AG04450 (cell line): ENCODE measurements around the gene ITIH5. TPM values are rescaled to one million over a fixed set of nuclear protein-coding genes. Genes with fewer than 3 reads are reported as not detected.

Experiments
- CTCF ChIA-PET: fragments of 300-600, 350-600 bp; formaldehyde crosslinking; extraction: SDS; loops from one replicate; lab custom pipeline; 2022; ENCODE audit warnings: antibody characterized with exemption, inconsistent platforms; lab: Charles Lee
- POLR2A ChIA-PET: fragments of 350-600 bp; formaldehyde crosslinking; extraction: SDS; loops from one replicate; lab custom pipeline; 2021; ENCODE audit warnings: antibody characterized with exemption, inconsistent platforms; lab: Yijun Ruan, JAX
- DNase-seq: peaks from one replicate; pipeline ENCODE4 v3.0.0-alpha.2; 2011; ENCODE audit warnings: low read depth, low spot score
- H3K27ac ChIP-seq: one replicate; pipeline ENCODE4 v1.5.1; 2012; ENCODE audit warnings: low read depth, low read length, control low read depth
- H3K27me3 ChIP-seq: one replicate; pipeline ENCODE4 v1.6.0; 2012; ENCODE audit warnings: low read length; ENCODE audit not compliant: control insufficient read depth, insufficient read depth
- H3K4me3 ChIP-seq: 2 replicates; pipeline ENCODE4 v1.5.1; 2011; ENCODE audit warnings: mild to moderate bottlenecking, low read depth, low read length, control low read depth
- H3K9me3 ChIP-seq: 2 replicates; pipeline ENCODE4 v1.5.1; 2012; ENCODE audit warnings: low read length; ENCODE audit not compliant: control insufficient read depth, insufficient read depth
- CTCF ChIP-seq: IDR thresholded peaks from 2 replicates; pipeline ENCODE4 v1.5.1; 2011; ENCODE audit warnings: low read depth, low read length, control low read depth, inconsistent platforms
- polyA plus RNA-seq: library from polyadenylated mRNA; depleted of rRNA; stranded (reverse); fragments of >200 nt; gene quantifications from 2 replicates; pipeline ENCODE4 v1.2.3, GENCODE V29; 2011

Gene ITIH5
- polyA plus RNA-seq, 1 experiment: 0.11 TPM

- ChIA-PET POLR2A (no interaction called here), CTCF (no interaction called here)
Measured at GRCh38 chr10:7598771-7599170, 68.0 kb downstream of the ITIH5 start.

GRCh38 chr10:7596356-7596755, 70.4 kb downstream of the ITIH5 start:
- Histone ChIP-seq H3K9me3 (peaks cover 12% of the 10 kb centered on the region; the same call in 1 of the 2 replicates), H3K27me3 (no peaks in the 10 kb centered on the region), H3K27ac (no peak overlapping the region), H3K4me3 (no peak overlapping the region)
- DNase-seq: no peak
- no peak for TF ChIP-seq CTCF
- ChIA-PET CTCF (interaction anchor here (1.1 kb wide), 1 partner anchor 71 kb away, joined by 3 read pairs; no protein-coding TSS in a partner anchor), POLR2A (no interaction called here)

More at GRCh38 chr10:7598771-7599170, 68.0 kb downstream of the ITIH5 start:
- H3K9me3 ChIP-seq: peaks cover 8% of the 10 kb centered on the region; the same call in 1 of the 2 replicates
- H3K4me3 ChIP-seq: no peak overlapping the region
- DNase-seq: no peak
- TF ChIP-seq CTCF: no peak
- H3K27ac ChIP-seq: no peak overlapping the region
- H3K27me3 ChIP-seq: no peaks in the 10 kb centered on the region

GRCh38 chr10:7593905-7594304, 72.9 kb downstream of the ITIH5 start:
- H3K9me3 ChIP-seq: peaks cover 11% of the 10 kb centered on the region; the same call in 1 of the 2 replicates
- H3K27ac ChIP-seq: no peak overlapping the region
- POLR2A ChIA-PET: no interaction called here
- no peaks in the 10 kb centered on the region for H3K27me3 ChIP-seq
- CTCF ChIA-PET: no interaction called here
- no peak overlapping the region for H3K4me3 ChIP-seq
- DNase-seq: no peak
- TF ChIP-seq CTCF: no peak

- ChIA-PET POLR2A (no interaction called here), CTCF (no interaction called here)
- no peak for TF ChIP-seq CTCF
Measured at GRCh38 chr10:7593063-7593462, 73.7 kb downstream of the ITIH5 start.

GRCh38 chr10:7592627-7593026, 74.1 kb downstream of the ITIH5 start:
- POLR2A ChIA-PET: no interaction called here
- DNase-seq: no peak
- H3K9me3 ChIP-seq: peaks cover 11% of the 10 kb centered on the region; the same call in 1 of the 2 replicates
- H3K4me3 ChIP-seq: no peak overlapping the region
- CTCF ChIA-PET: no interaction called here
- no peak for TF ChIP-seq CTCF
- H3K27ac ChIP-seq: no peak overlapping the region
- no peaks in the 10 kb centered on the region for H3K27me3 ChIP-seq

More at GRCh38 chr10:7593063-7593462, 73.7 kb downstream of the ITIH5 start:
- H3K9me3 ChIP-seq: peaks cover 11% of the 10 kb centered on the region; the same call in 1 of the 2 replicates
- DNase-seq: no peak
- H3K4me3 ChIP-seq: no peak overlapping the region
- no peak overlapping the region for H3K27ac ChIP-seq
- H3K27me3 ChIP-seq: no peaks in the 10 kb centered on the region
